ENCODE results near the gene P2RX7. TPM values are rescaled to one million over a fixed set of nuclear protein-coding genes. Genes with fewer than 3 reads are reported as not detected.

Gene P2RX7
- total RNA-seq, 2 donors from 2014 or later, result 1.4 to 11.8 TPM

- Histone ChIP-seq H3K27ac (no peak overlapping the region), H3K27me3 (replicated peaks; ENCODE audit: insufficient read depth) (no peaks in the 10 kb centered on the region), H3K36me3 (no peaks in the 10 kb centered on the region), H3K4me1 (replicated peaks) (no peaks in the 10 kb centered on the region), H3K4me3 (no peak overlapping the region), H3K9me3 (no peaks in the 10 kb centered on the region)
- 88% methylated on average over 4 of the region's 4 CpGs for WGBS
- no peak for DNase-seq (ENCODE audit: low spot score)
- TF ChIP-seq POLR2AphosphoS5 (IDR thresholded peaks at IDR 0.05) (no peak), CTCF (IDR thresholded peaks at IDR 0.05) (no peak), POLR2A (IDR thresholded peaks at IDR 0.05) (no peak)
- intact Hi-C loops (cut with DNase I), result no loop called here
Measured at GRCh38 chr12:121216102-121216501, 83.4 kb downstream of the P2RX7 start.

- no peaks in the 10 kb centered on the region for H3K9me3 ChIP-seq
- WGBS, result 79% methylated on average over 8 of the region's 8 CpGs
Measured at GRCh38 chr12:121217063-121217462, 84.4 kb downstream of the P2RX7 start.

DNA sequence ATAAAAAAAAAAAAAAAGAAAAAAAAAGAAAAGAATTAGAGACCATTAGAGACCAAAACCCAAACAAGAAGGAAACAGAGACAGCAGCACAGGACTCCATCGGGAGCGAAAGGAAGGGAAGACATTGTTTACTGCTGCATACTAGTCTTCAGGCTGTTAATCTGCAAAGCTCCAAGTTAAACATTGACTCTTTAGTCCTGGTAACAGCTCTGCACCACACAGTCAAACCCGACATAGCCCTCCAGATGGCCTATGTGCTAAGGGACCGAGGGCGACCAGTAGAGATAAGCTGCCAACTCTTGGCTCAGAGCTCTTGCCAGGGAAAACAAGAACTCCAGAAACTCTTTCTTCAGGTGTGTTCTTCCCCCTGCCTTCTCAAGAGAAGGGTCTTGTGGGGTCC, 85.1 kb downstream of the P2RX7 start:
- Histone ChIP-seq H3K27me3 (replicated peaks; ENCODE audit: insufficient read depth) (no peaks in the 10 kb centered on the region), H3K27ac (no peak overlapping the region), H3K36me3 (no peaks in the 10 kb centered on the region), H3K4me1 (replicated peaks) (no peaks in the 10 kb centered on the region), H3K4me3 (no peak overlapping the region), H3K9me3 (no peaks in the 10 kb centered on the region)
- WGBS, result 83% methylated on average over 5 of the region's 5 CpGs
- intact Hi-C loops (cut with DNase I), result no loop called here
- no peak for DNase-seq (ENCODE audit: low spot score)
- no peak for TF ChIP-seq POLR2A (IDR thresholded peaks at IDR 0.05)
- no peak for TF ChIP-seq POLR2AphosphoS5 (IDR thresholded peaks at IDR 0.05)
- no peak for TF ChIP-seq CTCF (IDR thresholded peaks at IDR 0.05)

More at GRCh38 chr12:121217063-121217462, 84.4 kb downstream of the P2RX7 start:
- Histone ChIP-seq H3K4me3 (no peak overlapping the region), H3K27me3 (replicated peaks; ENCODE audit: insufficient read depth) (no peaks in the 10 kb centered on the region), H3K27ac (no peak overlapping the region), H3K4me1 (replicated peaks) (no peaks in the 10 kb centered on the region), H3K36me3 (no peaks in the 10 kb centered on the region)
- DNase-seq (ENCODE audit: low spot score), result no peak
- TF ChIP-seq POLR2A (IDR thresholded peaks at IDR 0.05), result no peak
- no peak for TF ChIP-seq POLR2AphosphoS5 (IDR thresholded peaks at IDR 0.05)
- TF ChIP-seq CTCF (IDR thresholded peaks at IDR 0.05), result no peak
- intact Hi-C loops (cut with DNase I), result no loop called here

- 87% methylated on average over 18 of the region's 18 CpGs for WGBS
- H3K27ac ChIP-seq, result no peak overlapping the region
- no peak for DNase-seq (ENCODE audit: low spot score)
- no peaks in the 10 kb centered on the region for H3K9me3 ChIP-seq
- TF ChIP-seq POLR2A (IDR thresholded peaks at IDR 0.05) (no peak), CTCF (IDR thresholded peaks at IDR 0.05) (no peak), POLR2AphosphoS5 (IDR thresholded peaks at IDR 0.05) (no peak)
- H3K27me3 ChIP-seq (replicated peaks; ENCODE audit: insufficient read depth), result no peaks in the 10 kb centered on the region
- no peaks in the 10 kb centered on the region for H3K4me1 ChIP-seq (replicated peaks)
- intact Hi-C loops (cut with DNase I), result no loop called here
- H3K36me3 ChIP-seq, result no peaks in the 10 kb centered on the region
- H3K4me3 ChIP-seq, result no peak overlapping the region
Measured at GRCh38 chr12:121218588-121219352, 86.1 kb downstream of the P2RX7 start.

All from prostate gland (tissue), 2 donors.